GM12878 (cell line): ENCODE measurements around the gene ATP6V0E1. TPM values are rescaled to one million over a fixed set of nuclear protein-coding genes. Genes with fewer than 3 reads are reported as not detected.
A peak's percentile ranks its signal among the peaks of the same experiment; 100 is the strongest.

ENCODE experiments used
- ATAC-seq: fragments of 200-7000 bp; cut with Tn5 transposase; 3 replicates; pipeline ENCODE4 v1.9.1; 2020; ENCODE audit warnings: mild to moderate bottlenecking, moderate library complexity
- BruUV-seq: library from RNA; stranded (reverse); fragments of 400-500 nt; replicated peaks from 2 replicates; lab custom pipeline; 2021; lab: Mats Ljungman, UMichigan
- CTCF ChIA-PET: fragments of 300-600 bp; sonication (Branson Sonifier 250); formaldehyde crosslinking; extraction: SDS; loops from one replicate; lab custom pipeline; 2021; ENCODE audit warnings: inconsistent platforms; lab: Yijun Ruan, JAX
- POLR2A ChIA-PET: fragments of 350-600 bp; formaldehyde crosslinking; extraction: SDS; loops from one replicate; lab custom pipeline; 2021; ENCODE audit warnings: inconsistent platforms; lab: Charles Lee
- RAD21 ChIA-PET: fragments of 300-600 bp; sonication (Branson Sonifier 250); formaldehyde crosslinking; loops from one replicate; lab custom pipeline; 2023; ENCODE audit warnings: antibody characterized with exemption; ENCODE audit not compliant: unreplicated experiment; lab: Charles Lee
- SMC1A ChIA-PET: fragments of 300-600 bp; sonication (Branson Sonifier 250); formaldehyde crosslinking; loops from one replicate; lab custom pipeline; 2023; ENCODE audit not compliant: unreplicated experiment, uncharacterized antibody; lab: Charles Lee
- DNase-seq: peaks from one replicate; pipeline ENCODE4 v3.0.0-alpha.2; 2011; ENCODE audit warnings: low read depth, low spot score
- FAIRE-seq: peaks from 3 replicates; lab custom pipeline; 2011; peaks lifted over from hg19 to GRCh38; lab: Jason Lieb, UNC
- H2AFZ ChIP-seq: 2 replicates; pipeline ENCODE4 v1.6.0; 2011; ENCODE audit warnings: low read depth, low read length, control low read depth; ENCODE audit not compliant: control insufficient read depth
- H3K27ac ChIP-seq: 2 replicates; pipeline ENCODE4 v1.5.1; 2011; ENCODE audit warnings: control low read depth; ENCODE audit not compliant: control insufficient read depth, insufficient read depth
- H3K27me3 ChIP-seq, 2 experiments: replicated peaks in 1 of 2; 2 replicates each; pipeline versions ENCODE4 v1.6.0 to v1.6.1; 2011; ENCODE audit warnings: low read length in 1 of 2; ENCODE audit not compliant: control insufficient read depth in 2 of 2, insufficient read depth in 2 of 2
- H3K36me3 ChIP-seq, 2 experiments: 2 replicates each; pipeline ENCODE4 v1.5.1; 2011; ENCODE audit warnings: low read length in 1 of 2; ENCODE audit not compliant: control insufficient read depth in 2 of 2, insufficient read depth in 2 of 2
- H3K4me1 ChIP-seq: 2 replicates; pipeline ENCODE4 v1.6.1; 2011; ENCODE audit warnings: mild to moderate bottlenecking, low read length, moderate library complexity, mixed read lengths; ENCODE audit not compliant: control insufficient read depth, insufficient read depth
- H3K4me2 ChIP-seq: 2 replicates; pipeline ENCODE4 v1.6.0; 2011; ENCODE audit warnings: control low read depth; ENCODE audit not compliant: control insufficient read depth, insufficient read depth
- H3K4me3 ChIP-seq: fragments of 200-600 bp; sonication (generic); 2 replicates; pipeline ENCODE4 v1.5.1; 2016
- H3K79me2 ChIP-seq: 2 replicates; pipeline ENCODE4 v1.6.0; 2011; ENCODE audit warnings: low read length; ENCODE audit not compliant: control insufficient read depth, insufficient read depth
- H3K9ac ChIP-seq: 2 replicates; pipeline ENCODE4 v1.8.0; 2011; ENCODE audit warnings: low read length, control low read depth, mixed read lengths; ENCODE audit not compliant: control insufficient read depth, insufficient read depth
- H3K9me3 ChIP-seq: replicated peaks from 3 replicates; pipeline ENCODE4 v1.5.1; 2011; ENCODE audit warnings: mild to moderate bottlenecking, low read length; ENCODE audit not compliant: control insufficient read depth, insufficient read depth
- H4K20me1 ChIP-seq: 2 replicates; pipeline ENCODE4 v1.6.0; 2011; ENCODE audit not compliant: control insufficient read depth, insufficient read depth
- ATF3 ChIP-seq: IDR thresholded peaks from 2 replicates; pipeline ENCODE4 v1.6.1; 2011; ENCODE audit warnings: low read depth, mild to moderate bottlenecking, low read length, moderate library complexity, borderline replicate concordance; ENCODE audit errors: extremely low read depth
- BACH1 ChIP-seq: fragments of 450-650 bp; IDR thresholded peaks from 2 replicates; pipeline ENCODE4 v1.6.1; 2017; ENCODE audit warnings: mild to moderate bottlenecking, borderline replicate concordance
- BRCA1 ChIP-seq: IDR thresholded peaks from 2 replicates; pipeline ENCODE4 v1.6.1; 2011; ENCODE audit warnings: low read depth, low read length, improper control_type of control experiment
- CHD4 ChIP-seq: fragments of 200-600 bp; sonication (generic); IDR thresholded peaks from 2 replicates; pipeline ENCODE4 v1.6.1; 2016; ENCODE audit warnings: mild to moderate bottlenecking
- EED ChIP-seq: sonication (generic); IDR thresholded peaks from 2 replicates; pipeline ENCODE4 v1.6.1; 2016; ENCODE audit warnings: antibody characterized with exemption, low read depth
- MXI1 ChIP-seq: fragments of 150-350 bp; IDR thresholded peaks from 2 replicates; pipeline ENCODE4 v1.6.1; 2011; ENCODE audit warnings: low read depth, mild to moderate bottlenecking, inconsistent platforms, low read length, improper control_type of control experiment
- NBN ChIP-seq: fragments of 450-650 bp; IDR thresholded peaks from 2 replicates; pipeline ENCODE4 v1.6.1; 2016
- NKRF ChIP-seq: fragments of 450-650 bp; conservative IDR thresholded peaks from 2 replicates; pipeline ENCODE4 v1.6.1; 2017; ENCODE audit warnings: mild to moderate bottlenecking, moderate library complexity
- NR2C2 ChIP-seq: IDR thresholded peaks from 2 replicates; pipeline ENCODE4 v1.6.1; 2011; ENCODE audit warnings: borderline replicate concordance, low read depth; ENCODE audit not compliant: control insufficient read depth, insufficient read length
- RBBP5 ChIP-seq: fragments of 200-600 bp; sonication (generic); conservative IDR thresholded peaks from 2 replicates; pipeline ENCODE4 v1.6.1; 2016
- RFX5 ChIP-seq: IDR thresholded peaks from 2 replicates; pipeline ENCODE4 v1.6.1; 2011; ENCODE audit warnings: low read depth, low read length, improper control_type of control experiment
- SRF ChIP-seq, 2 experiments: IDR thresholded peaks; 2 replicates each; pipeline ENCODE4 v1.6.1; 2011; ENCODE audit warnings: low read depth in 2 of 2, low read length in 2 of 2, mild to moderate bottlenecking in 1 of 2, moderate library complexity in 1 of 2
- STAT1 ChIP-seq: fragments of 450-650 bp; conservative IDR thresholded peaks from 2 replicates; pipeline ENCODE4 v1.6.1; 2014; ENCODE audit warnings: antibody characterized with exemption, mild to moderate bottlenecking
- USF1 ChIP-seq: IDR thresholded peaks from 2 replicates; pipeline ENCODE4 v1.6.1; 2011; ENCODE audit warnings: borderline replicate concordance, low read depth, mild to moderate bottlenecking, moderate library complexity, mixed read lengths, low read length; ENCODE audit not compliant: insufficient read depth; ENCODE audit errors: extremely low read length
- WGBS: methylation state at CpG from one replicate; pipeline ENCODE4 v1.1.6; 2016; ENCODE audit warnings: low lambda C conversion rate; ENCODE audit not compliant: insufficient replicate concordance, insufficient coverage; ENCODE audit errors: missing lambda C conversion rate; 5-methylcytosine and 5-hydroxymethylcytosine counted together
- in situ Hi-C: fragments of 300-500 bp; cut with MboI; formaldehyde crosslinking; loops from 9 replicates; pipeline ENCODE4 v1.14.3; 2018; ENCODE audit warnings: mixed read lengths
- intact Hi-C: fragments of 100-400 bp; cut with micrococcal nuclease; formaldehyde crosslinking; loops from one replicate; pipeline ENCODE4 v1.14.2; 2022; ENCODE audit not compliant: unreplicated experiment
- polyA plus RNA-seq, 11 experiments: library from polyadenylated mRNA; depleted of rRNA in 4 of 11; unstranded in 6 of 11; stranded (reverse) in 5 of 11; fragments of >200 nt; fragmentation: Nextera tagmentation in 4 of 11; fragmentation: Illumina TruSeq in 1 of 11; extraction: Ambion mirVana in 4 of 11; extraction: Trizol in 1 of 11; gene quantifications; 1 replicate in 1 of 11; 2 replicates in 10 of 11; pipeline versions ENCODE4 v1.2.1 to v1.2.3, GENCODE V29; 2011 to 2016; ENCODE audit warnings: inconsistent platforms in 2 of 11, missing spikeins in 2 of 11, low read depth in 1 of 11
- total RNA-seq, 4 experiments: library from RNA; depleted of rRNA in 3 of 4; stranded (reverse); fragments of >200 nt in 3 of 4; fragmentation: Illumina TruSeq in 1 of 4; extraction: Trizol in 1 of 4; gene quantifications; 2 replicates each; pipeline versions ENCODE4 v1.2.1 to v1.2.3, GENCODE V29; 2013 to 2021

The ATP6V0E1 gene
- total and polyA plus RNA-seq, 10 of the 15 experiments (the other 5 are each of a cell fraction or from before 2014, with no cell fraction given): 143 to 787 (median 306) TPM

- peak overlapping the region; percentile 93 for H3K4me3 ChIP-seq
- SMC1A ChIA-PET: interaction anchor here (0.6 to 2.2 kb wide), 27 partner anchors 12 to 820 kb away, joined by 3 to 31 read pairs (median 4); partner anchors contain the start of genes ATP6V0E1 and BNIP1
- FAIRE-seq (peak; percentile 83), DNase-seq (peak; percentile 85), ATAC-seq (peak; percentile 92)
- peak overlapping the region; percentile 85 for H3K4me2 ChIP-seq
- peak overlapping the region; percentile 98 for H3K9ac ChIP-seq
- RAD21 ChIA-PET: interaction anchor here (0.6 to 2.3 kb wide), 16 partner anchors 8 to 285 kb away, joined by 3 to 39 read pairs (median 4); partner anchors contain the start of genes ATP6V0E1 and BNIP1
- H4K20me1 ChIP-seq: no peaks in the 10 kb centered on the region
- no peaks in the 10 kb centered on the region for H3K9me3 ChIP-seq
- H3K27me3 ChIP-seq: no peaks in the 10 kb centered on the region
- no peaks in the 10 kb centered on the region; a peak in 1 of 4 replicates for H3K36me3 ChIP-seq
- H3K79me2 ChIP-seq: peaks cover 18% of the 10 kb centered on the region
- intact Hi-C loops: loop anchor here (2.0 to 10.0 kb wide), 2 partner anchors 72 to 282 kb away; partner anchors contain the start of gene DUSP1
- BruUV-seq: TSS peak; percentile 80
- H3K27ac ChIP-seq: peak overlapping the region; percentile 97
- POLR2A ChIA-PET: interaction anchor here (0.5 to 2.3 kb wide), 14 partner anchors 22 to 1672 kb away, joined by 3 to 30 read pairs (median 4); partner anchors contain the start of genes ATP6V0E1, BNIP1, DUSP1 and RPL26L1
- peak overlapping the region; percentile 88 for H2AFZ ChIP-seq
- peaks cover 18% of the 10 kb centered on the region for H3K4me1 ChIP-seq
- CTCF ChIA-PET: interaction anchor here (0.9 to 2.1 kb wide), 10 partner anchors 8 to 88 kb away, joined by 3 to 17 read pairs (median 6); partner anchors contain the start of genes ATP6V0E1 and BNIP1
- in situ Hi-C loops: no loop called here
- 1% methylated on average over 34 of the region's 38 CpGs for WGBS
- TF ChIP-seq ATF3 (no peak), BRCA1 (no peak), USF1 (no peak), RFX5 (no peak), NR2C2 (no peak), SRF (IDR thresholded peaks at IDR 0.05; ENCODE audit: low read depth in 2 of 2, low read length in 2 of 2) (no peak), MXI1 (peak; percentile 67), NKRF (peak; percentile 75; the same call in 1 of the 2 replicates), CHD4 (no peak), STAT1 (no peak), EED (peak; percentile 53; the same call in 1 of the 2 replicates), NBN (peak; percentile 71), RBBP5 (no peak), BACH1 (peak; percentile 37; the same call in 1 of the 2 replicates)
Observed at GRCh38 chr5:173057062-173057924, 73.7 kb downstream of the ATP6V0E1 start.
